PFSK-1 (cell line): ENCODE data around the gene BMI1.

Experiments used
- FOXP2 ChIP-seq: optimal IDR thresholded peaks from 2 replicates; pipeline ENCODE3; 2011; ENCODE audit warnings: borderline replicate concordance, control low read depth, inconsistent platforms; ENCODE audit not compliant: insufficient read depth; ENCODE audit errors: extremely low read length, extremely low read depth
- POLR2AphosphoS5 ChIP-seq: IDR thresholded peaks from 2 replicates; pipeline ENCODE4 v1.6.1; 2012; ENCODE audit warnings: low read depth, mild to moderate bottlenecking, control low read depth, low read length, moderate library complexity
- REST ChIP-seq, 2 experiments: IDR thresholded peaks; 2 replicates each; pipeline versions ENCODE4 v1.6.1 to v1.8.0; 2011 to 2012; ENCODE audit warnings: low read depth in 2 of 2, low read length in 2 of 2, control low read depth in 1 of 2, inconsistent platforms in 1 of 2, mild to moderate bottlenecking in 1 of 2, moderate library complexity in 1 of 2; ENCODE audit not compliant: insufficient read depth in 1 of 2
- SIN3A ChIP-seq: IDR thresholded peaks from 2 replicates; pipeline ENCODE4 v1.6.1; 2012; ENCODE audit warnings: mild to moderate bottlenecking, low read length, moderate library complexity, borderline replicate concordance; ENCODE audit not compliant: insufficient read depth
- TAF1 ChIP-seq: IDR thresholded peaks from 2 replicates; pipeline ENCODE4 v1.6.1; 2012; ENCODE audit warnings: low read length, control low read depth, borderline replicate concordance; ENCODE audit not compliant: insufficient read depth

Gene BMI1

GRCh38 chr10:22317076-22317370 is 3.9 kb upstream of the BMI1 start:
- TF ChIP-seq TAF1 (no peak), SIN3A (no peak), FOXP2 (no peak), REST (IDR thresholded peaks at IDR 0.05; ENCODE audit: insufficient read depth in 1 of 2, low read depth in 2 of 2, low read length in 2 of 2) (no peak), POLR2AphosphoS5 (no peak)

- TF ChIP-seq FOXP2 (no peak), SIN3A (no peak), POLR2AphosphoS5 (no peak), TAF1 (no peak), REST (IDR thresholded peaks at IDR 0.05; ENCODE audit: insufficient read depth in 1 of 2, low read depth in 2 of 2, low read length in 2 of 2) (no peak)
Observed at GRCh38 chr10:22317771-22318565, 2.9 kb upstream of the BMI1 start.

- TF ChIP-seq POLR2AphosphoS5 = no peak
Observed at GRCh38 chr10:22318772-22319171, 2.1 kb upstream of the BMI1 start.

- TF ChIP-seq TAF1 = no peak
- TF ChIP-seq REST (IDR thresholded peaks at IDR 0.05; ENCODE audit: insufficient read depth in 1 of 2, low read depth in 2 of 2, low read length in 2 of 2) = no peak
- no peak for TF ChIP-seq FOXP2
- no peak for TF ChIP-seq SIN3A
- TF ChIP-seq POLR2AphosphoS5 = no peak
Observed at GRCh38 chr10:22319547-22319979, 1.3 kb upstream of the BMI1 start.

- TF ChIP-seq TAF1 (no peak), FOXP2 (no peak), POLR2AphosphoS5 (no peak), REST (IDR thresholded peaks at IDR 0.05; ENCODE audit: insufficient read depth in 1 of 2, low read depth in 2 of 2, low read length in 2 of 2) (no peak), SIN3A (no peak)
Observed at GRCh38 chr10:22319980-22320558, 830 bp upstream of the BMI1 start.
